22Rv1 (cell line): Measurements from ENCODE around the gene CADM1.

Source experiments
- ZFX ChIP-seq: fragments of 450-650 bp; IDR thresholded peaks from 2 replicates; pipeline ENCODE4 v1.6.1; 2017; ENCODE audit warnings: antibody characterized with exemption, borderline replicate concordance
- TF ChIP-seq, protein P1 (sequence below): fragments of 450-650 bp; IDR thresholded peaks from 2 replicates; pipeline ENCODE4 v1.5.1; 2017; ENCODE audit warnings: mild to moderate bottlenecking

DNA sequence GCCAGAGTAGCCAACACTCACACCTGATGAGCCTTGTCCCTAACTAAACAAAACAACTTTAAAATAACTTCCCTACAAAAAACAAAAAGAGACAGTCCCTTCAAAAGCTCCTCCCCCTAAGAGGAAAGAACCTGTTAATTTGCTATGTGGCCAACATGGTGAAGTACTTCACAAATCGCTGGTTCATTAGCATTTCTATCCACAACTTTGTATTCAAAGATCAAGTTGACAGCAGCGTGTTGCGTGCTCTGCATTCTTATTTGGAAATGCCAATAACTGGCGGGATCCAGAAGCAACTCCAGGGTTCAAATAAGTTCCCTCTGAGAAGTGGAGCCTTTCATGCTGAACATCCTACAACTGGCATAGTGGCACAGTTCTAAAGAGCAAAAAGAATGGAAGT is 48.6 kb downstream of the CADM1 start:
- TF ChIP-seq, protein P1, sequence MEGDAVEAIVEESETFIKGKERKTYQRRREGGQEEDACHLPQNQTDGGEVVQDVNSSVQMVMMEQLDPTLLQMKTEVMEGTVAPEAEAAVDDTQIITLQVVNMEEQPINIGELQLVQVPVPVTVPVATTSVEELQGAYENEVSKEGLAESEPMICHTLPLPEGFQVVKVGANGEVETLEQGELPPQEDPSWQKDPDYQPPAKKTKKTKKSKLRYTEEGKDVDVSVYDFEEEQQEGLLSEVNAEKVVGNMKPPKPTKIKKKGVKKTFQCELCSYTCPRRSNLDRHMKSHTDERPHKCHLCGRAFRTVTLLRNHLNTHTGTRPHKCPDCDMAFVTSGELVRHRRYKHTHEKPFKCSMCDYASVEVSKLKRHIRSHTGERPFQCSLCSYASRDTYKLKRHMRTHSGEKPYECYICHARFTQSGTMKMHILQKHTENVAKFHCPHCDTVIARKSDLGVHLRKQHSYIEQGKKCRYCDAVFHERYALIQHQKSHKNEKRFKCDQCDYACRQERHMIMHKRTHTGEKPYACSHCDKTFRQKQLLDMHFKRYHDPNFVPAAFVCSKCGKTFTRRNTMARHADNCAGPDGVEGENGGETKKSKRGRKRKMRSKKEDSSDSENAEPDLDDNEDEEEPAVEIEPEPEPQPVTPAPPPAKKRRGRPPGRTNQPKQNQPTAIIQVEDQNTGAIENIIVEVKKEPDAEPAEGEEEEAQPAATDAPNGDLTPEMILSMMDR = no peak
- no peak for TF ChIP-seq ZFX
